Measurements from ENCODE around the gene DCAF6.
"Not testable (repeated sequence)": the region's sequence is repeated elsewhere in the genome, so short reads cannot be mapped to it uniquely, and the experiment has no call there.

The DCAF6 gene

DNA sequence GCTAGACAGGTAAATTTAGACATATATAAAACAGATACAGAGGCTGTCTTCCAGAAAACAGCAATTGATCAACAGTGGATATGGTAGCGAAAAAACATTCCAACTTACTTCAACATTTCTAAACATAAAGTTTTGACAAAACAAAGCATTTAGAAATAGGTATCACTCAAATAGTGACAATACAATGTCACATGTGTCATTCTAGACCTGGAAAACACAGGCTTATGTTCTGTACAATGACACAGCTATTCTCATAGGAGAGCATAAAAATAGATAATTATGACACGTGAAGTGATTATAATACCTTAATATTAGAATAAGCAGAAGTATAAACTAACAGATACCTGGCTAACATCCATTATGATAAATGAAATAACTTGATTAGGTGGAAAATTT is 8.0 kb upstream of the DCAF6 start:
- Mint-ChIP-seq H3K9me3 (no peaks in the 10 kb centered on the region), H3K4me1 (ENCODE audit: low read depth in 2 of 2) (peaks cover 3 to 14% of the 10 kb centered on the region in 2 donors), H3K4me3 (no peak overlapping the region), H3K36me3 (ENCODE audit: insufficient read depth) (peaks cover 4% of the 10 kb centered on the region), H3K27me3 (no peaks in the 10 kb centered on the region), H3K27ac (no peak overlapping the region)
- ATAC-seq (replicated peaks) (no peak), DNase-seq (no peak)

DNA sequence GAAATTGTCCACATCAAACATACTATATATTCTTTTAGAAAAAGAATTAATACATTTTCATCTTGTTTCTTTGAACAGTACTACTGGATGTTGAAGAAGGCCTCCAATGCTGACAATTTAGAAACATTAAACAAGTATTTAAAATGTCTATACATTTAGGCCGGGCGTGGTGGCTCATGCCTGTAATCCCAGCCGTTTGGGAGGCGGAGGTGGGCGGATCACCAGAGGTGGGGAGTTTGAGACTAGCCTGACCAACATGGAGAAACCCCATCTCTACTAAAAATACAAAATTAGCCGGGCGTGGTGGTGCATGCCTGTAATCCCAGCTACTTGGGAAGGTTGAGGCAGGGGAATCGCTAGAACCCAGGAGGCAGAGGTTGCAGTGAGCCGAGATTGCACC is 7.6 kb upstream of the DCAF6 start:
- not testable (repeated sequence) for H3K27me3 Mint-ChIP-seq; ATAC-seq (replicated peaks); H3K4me3 Mint-ChIP-seq; H3K27ac Mint-ChIP-seq; DNase-seq; H3K9me3 Mint-ChIP-seq; H3K36me3 Mint-ChIP-seq (ENCODE audit: insufficient read depth)
- peaks cover 7 to 17% of the 10 kb centered on the region in 2 donors for H3K4me1 Mint-ChIP-seq (ENCODE audit: low read depth in 2 of 2)

DNA sequence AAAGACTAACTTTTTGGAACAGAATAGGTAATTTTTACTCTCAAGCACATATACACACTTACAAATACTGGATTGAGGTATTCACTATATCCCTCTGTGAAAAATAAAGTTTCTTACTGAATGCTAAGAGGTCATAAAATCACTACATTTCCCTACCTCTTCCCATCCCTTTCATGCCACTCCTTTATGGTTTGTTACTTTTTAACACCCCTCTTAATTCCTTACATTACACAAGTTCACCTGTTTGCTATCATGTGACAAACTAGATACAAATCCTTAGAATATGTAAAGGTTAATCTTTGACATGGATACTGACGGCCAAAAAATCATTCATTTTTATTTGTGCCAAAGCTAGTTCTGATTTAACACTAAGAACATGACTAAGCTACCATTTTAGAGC is 6.8 kb upstream of the DCAF6 start:
- DNase-seq (no peak), ATAC-seq (replicated peaks) (no peak)
- H3K4me3 Mint-ChIP-seq, result no peak overlapping the region
- H3K27ac Mint-ChIP-seq, result no peak overlapping the region
- peaks cover 4% of the 10 kb centered on the region for H3K36me3 Mint-ChIP-seq (ENCODE audit: insufficient read depth)
- no peaks in the 10 kb centered on the region for H3K27me3 Mint-ChIP-seq
- H3K4me1 Mint-ChIP-seq (ENCODE audit: low read depth in 2 of 2), result peaks cover 9 to 24% of the 10 kb centered on the region in 2 donors
- H3K9me3 Mint-ChIP-seq, result no peaks in the 10 kb centered on the region

DNA sequence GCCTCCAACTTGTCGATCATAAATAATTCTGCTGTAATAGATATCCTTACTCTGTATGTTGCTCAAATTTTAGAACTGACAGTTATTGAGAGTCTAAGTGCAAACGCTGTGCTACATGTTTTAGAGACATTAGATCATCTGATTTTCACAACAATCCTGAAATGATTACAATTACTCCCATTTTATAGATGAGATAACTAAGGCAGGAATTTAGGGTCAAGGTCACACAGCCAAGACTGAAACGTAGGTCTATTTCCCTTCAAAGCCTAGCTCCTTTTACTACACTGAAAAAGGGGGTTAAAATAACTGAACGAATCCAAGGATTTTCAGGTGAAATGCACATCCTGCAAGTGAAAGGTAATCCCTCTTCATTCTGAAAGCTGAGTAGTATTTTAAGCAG is 2.7 kb upstream of the DCAF6 start:
- H3K27ac Mint-ChIP-seq, result no peak overlapping the region
- H3K9me3 Mint-ChIP-seq, result no peaks in the 10 kb centered on the region
- H3K4me1 Mint-ChIP-seq (ENCODE audit: low read depth in 2 of 2), result peaks cover 17 to 35% of the 10 kb centered on the region in 2 donors
- no peak overlapping the region for H3K4me3 Mint-ChIP-seq
- ATAC-seq (replicated peaks) (no peak), DNase-seq (no peak)
- peaks cover 24% of the 10 kb centered on the region for H3K36me3 Mint-ChIP-seq (ENCODE audit: insufficient read depth)
- no peaks in the 10 kb centered on the region for H3K27me3 Mint-ChIP-seq

DNA sequence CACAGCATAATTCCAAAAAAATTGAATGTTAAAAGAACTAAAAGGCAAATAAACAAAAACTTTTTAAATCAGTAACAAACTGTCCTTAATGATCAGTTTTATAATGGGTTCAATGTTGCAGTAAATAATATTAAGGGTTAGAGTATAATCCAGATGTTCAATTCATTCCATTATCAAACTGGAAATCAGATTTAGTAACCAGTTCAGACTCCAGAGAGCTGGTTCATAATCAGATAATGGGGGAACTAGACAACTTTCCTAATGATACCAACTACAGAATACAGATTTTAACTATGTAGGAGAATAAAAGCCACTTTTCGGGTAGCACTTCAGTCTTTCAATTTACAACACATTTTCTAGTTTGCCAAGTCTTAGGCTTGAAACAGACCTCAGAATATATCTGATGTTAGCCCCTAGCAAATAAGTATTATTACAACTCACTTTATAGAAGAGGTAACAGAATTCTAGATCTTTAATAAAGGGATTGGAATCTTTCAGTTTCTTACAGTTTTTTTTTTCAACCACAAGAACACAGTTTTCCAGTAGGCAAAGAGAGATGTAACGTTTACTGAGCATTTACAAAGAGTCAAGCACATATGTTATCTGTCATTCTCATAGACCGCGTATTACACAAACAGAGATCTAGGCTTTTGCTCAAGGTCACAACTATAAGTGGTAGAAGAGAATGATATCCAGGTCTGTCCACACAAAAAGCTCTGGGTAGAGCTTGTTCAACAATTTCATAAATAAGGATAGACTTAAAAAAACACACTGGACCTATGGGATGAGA is 1.9 kb upstream of the DCAF6 start:
- DNase-seq (no peak), ATAC-seq (replicated peaks) (no peak)
- Mint-ChIP-seq H3K9me3 (no peaks in the 10 kb centered on the region), H3K4me3 (peak overlapping the region; percentile 77 to 88), H3K4me1 (ENCODE audit: low read depth in 2 of 2) (peaks cover 17 to 35% of the 10 kb centered on the region in 2 donors), H3K27ac (peak overlapping the region; percentile 81 to 92), H3K27me3 (no peaks in the 10 kb centered on the region), H3K36me3 (ENCODE audit: insufficient read depth) (peaks cover 24% of the 10 kb centered on the region)

DNA sequence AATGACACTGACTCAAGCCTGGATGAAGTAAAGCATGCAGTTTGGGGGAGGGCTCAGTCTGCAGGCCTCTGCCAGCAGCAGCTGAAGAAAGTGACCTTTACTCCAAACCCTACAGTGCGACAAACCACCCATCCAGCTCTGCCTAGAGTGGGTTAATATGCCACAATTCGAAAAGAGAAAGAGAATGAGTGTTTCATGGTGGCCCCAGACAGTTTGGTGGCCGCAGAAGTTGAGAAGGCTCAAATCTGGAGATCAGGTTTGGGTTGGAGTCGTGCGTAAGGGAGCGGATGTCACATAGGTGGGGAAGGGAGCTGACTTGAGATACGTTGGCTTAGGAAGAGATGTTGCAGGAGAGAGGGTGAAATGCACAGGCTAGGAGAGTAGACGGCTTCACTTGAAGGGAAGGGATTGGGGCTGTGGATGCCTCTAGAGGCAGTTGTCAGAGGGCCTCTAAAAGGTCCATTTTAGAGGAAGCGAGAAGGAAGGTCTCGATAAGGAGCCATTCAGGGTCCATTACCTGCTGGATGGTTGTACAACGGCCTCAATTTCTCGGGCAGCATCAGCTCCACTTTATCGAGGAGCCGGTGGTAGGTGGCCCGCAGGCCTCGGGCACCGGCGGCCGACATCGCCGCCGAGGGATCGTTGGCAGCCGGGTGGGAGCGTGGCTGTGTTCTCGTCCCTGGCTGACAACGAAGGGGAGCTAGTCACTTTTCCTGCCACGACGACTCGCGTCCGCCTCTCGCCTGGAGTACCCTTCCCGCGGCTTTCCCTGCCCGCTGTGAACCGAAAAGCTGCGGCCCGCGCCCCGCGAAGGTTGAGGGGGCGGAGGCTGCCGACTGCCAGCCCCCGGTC is 1.0 kb upstream of the DCAF6 start:
- Mint-ChIP-seq H3K4me1 (ENCODE audit: low read depth in 2 of 2) (peaks cover 17 to 35% of the 10 kb centered on the region in 2 donors), H3K36me3 (ENCODE audit: insufficient read depth) (peaks cover 24% of the 10 kb centered on the region), H3K4me3 (peak overlapping the region; percentile 77 to 88), H3K27ac (peak overlapping the region; percentile 81 to 92), H3K9me3 (no peaks in the 10 kb centered on the region), H3K27me3 (no peaks in the 10 kb centered on the region)
- ATAC-seq (replicated peaks) (peak; percentile 6), DNase-seq (peak in 2 of 3 experiments; percentile 17 to 37)

DNA sequence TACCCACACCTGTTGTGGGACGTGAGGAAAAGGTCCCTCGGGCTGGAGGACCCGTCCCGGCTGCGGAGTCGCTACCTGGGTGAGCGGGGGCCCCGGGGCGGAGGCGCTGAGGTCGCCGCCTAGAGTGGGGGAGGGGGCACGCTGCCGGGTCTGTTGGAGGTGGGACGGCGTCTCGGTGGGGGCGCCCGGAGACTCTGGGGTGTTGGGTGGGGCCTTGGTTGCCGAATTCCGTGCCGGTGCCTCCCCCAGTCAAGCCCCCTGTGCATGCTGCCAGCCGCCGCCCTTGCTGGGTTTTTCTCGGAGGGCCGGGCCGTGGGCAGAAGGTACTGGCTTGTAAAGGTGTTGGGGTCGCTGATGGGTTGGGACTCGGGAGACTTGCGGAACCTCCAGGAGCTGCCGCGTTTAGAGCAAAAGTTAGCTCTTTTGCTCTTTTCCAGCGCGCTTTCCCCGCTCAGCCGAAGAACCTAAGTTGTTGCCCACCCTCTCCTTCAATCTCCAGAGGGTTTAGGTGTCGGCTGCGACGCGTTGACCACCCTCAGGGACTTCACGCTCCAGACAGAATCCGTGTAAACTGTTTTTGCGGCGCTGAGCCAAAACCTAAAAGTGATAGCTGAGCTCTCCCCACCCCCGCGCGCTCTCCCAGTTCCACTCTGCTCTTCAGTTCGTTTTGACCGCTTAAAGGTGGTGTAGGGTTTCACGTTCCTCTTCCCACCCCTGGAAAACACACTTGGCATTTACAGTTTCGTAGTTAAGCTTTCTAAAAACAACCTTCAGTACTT is 636 bp downstream of the DCAF6 start, which contains the start of gene MPC2:
MPC2 (minus strand) TSS at position 143 of the 779 bp plus-strand sequence. CDS start 1,231 bp downstream, outside the sequence.
- H3K27me3 Mint-ChIP-seq, result no peaks in the 10 kb centered on the region
- H3K4me1 Mint-ChIP-seq (ENCODE audit: low read depth in 2 of 2), result peaks cover 19 to 40% of the 10 kb centered on the region in 2 donors
- H3K36me3 Mint-ChIP-seq (ENCODE audit: insufficient read depth), result peaks cover 24% of the 10 kb centered on the region
- peak within 1 kb of the TSS; percentile 81 to 92 for H3K27ac Mint-ChIP-seq
- DNase-seq (peak; percentile 53 to 57 (median 56)), ATAC-seq (replicated peaks) (peak; percentile 10)
- H3K9me3 Mint-ChIP-seq, result no peaks in the 10 kb centered on the region
- peak within 1 kb of the TSS; percentile 77 to 88 for H3K4me3 Mint-ChIP-seq

DNA sequence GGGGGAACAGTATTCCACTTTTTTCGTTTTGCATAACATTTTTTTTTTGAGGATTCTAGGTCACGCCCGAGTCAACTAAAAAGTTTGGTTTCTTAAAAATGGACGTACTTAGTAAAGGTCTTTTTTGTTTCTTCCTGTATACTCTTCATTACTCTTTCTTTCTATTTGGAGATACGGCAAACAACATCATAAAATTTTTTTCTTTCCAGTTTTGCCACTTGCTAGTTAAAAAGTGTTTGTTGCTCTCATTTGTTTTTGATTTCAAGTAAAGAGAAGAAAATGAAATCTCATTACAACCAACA is 1.2 kb downstream of the DCAF6 start:
- Mint-ChIP-seq H3K36me3 (ENCODE audit: insufficient read depth) (peaks cover 24% of the 10 kb centered on the region), H3K4me1 (ENCODE audit: low read depth in 2 of 2) (peaks cover 19 to 38% of the 10 kb centered on the region in 2 donors), H3K27ac (peak overlapping the region; percentile 81 to 92), H3K4me3 (peak overlapping the region; percentile 77 to 88), H3K27me3 (no peaks in the 10 kb centered on the region), H3K9me3 (no peaks in the 10 kb centered on the region)
- ATAC-seq (replicated peaks), result no peak
- DNase-seq, result no peak

DNA sequence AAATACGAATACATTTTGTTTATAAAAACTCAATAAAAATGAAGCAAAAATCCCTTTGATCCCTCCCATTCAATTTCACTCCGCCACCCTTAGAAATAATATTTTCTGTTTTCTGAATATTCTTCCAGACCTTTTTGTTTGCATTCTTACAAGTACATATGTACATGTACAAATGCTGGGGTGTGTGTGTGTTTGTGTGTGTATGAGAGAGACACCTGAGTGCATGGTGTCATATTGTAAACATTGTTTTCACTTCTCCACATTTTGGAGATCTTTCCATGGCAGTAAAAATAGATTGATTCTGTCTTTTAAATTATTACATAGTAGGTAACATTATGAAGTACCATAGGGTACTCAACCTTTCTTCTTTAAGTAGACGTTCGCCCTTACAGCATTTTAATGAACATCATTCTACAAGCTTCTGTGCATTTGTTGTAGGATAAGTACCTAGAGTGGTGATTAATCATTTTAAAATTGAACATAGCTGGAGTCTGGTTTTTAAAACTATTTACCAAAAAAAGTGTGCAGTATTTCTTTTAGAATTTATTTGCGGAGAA is 1.7 kb downstream of the DCAF6 start:
- Mint-ChIP-seq H3K27me3 (no peaks in the 10 kb centered on the region), H3K9me3 (no peaks in the 10 kb centered on the region), H3K4me3 (peak overlapping the region; percentile 77 to 88), H3K4me1 (ENCODE audit: low read depth in 2 of 2) (peaks cover 19 to 35% of the 10 kb centered on the region in 2 donors), H3K36me3 (ENCODE audit: insufficient read depth) (peaks cover 24% of the 10 kb centered on the region), H3K27ac (peak overlapping the region; percentile 81 to 92)
- DNase-seq, result no peak
- no peak for ATAC-seq (replicated peaks)

DNA sequence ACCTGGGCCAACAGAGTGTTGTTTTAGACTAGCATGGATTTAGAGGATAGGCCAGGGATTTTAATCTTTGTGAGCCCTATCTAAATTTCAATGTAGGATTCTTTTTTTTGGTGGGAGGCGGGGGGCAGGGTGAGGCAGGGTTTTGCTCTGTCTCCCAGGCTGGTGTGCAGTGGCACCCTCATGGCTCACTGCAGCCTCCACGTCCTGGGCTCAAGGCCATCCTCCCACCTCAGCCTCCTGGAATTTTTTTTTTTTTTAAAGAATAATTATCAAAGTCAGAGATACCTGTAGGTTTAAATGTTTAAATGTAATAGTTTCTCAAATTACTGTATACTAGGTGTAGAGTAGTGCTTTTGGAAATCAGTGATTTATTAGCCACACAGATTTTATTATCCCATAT is 3.8 kb downstream of the DCAF6 start:
- Mint-ChIP-seq H3K36me3 (ENCODE audit: insufficient read depth) (peaks cover 24% of the 10 kb centered on the region), H3K4me1 (ENCODE audit: low read depth in 2 of 2) (peaks cover 17 to 22% of the 10 kb centered on the region in 2 donors), H3K27me3 (no peaks in the 10 kb centered on the region), H3K9me3 (no peaks in the 10 kb centered on the region), H3K27ac (no peak overlapping the region), H3K4me3 (no peak overlapping the region)
- ATAC-seq (replicated peaks), result no peak
- DNase-seq, result no peak

DNA sequence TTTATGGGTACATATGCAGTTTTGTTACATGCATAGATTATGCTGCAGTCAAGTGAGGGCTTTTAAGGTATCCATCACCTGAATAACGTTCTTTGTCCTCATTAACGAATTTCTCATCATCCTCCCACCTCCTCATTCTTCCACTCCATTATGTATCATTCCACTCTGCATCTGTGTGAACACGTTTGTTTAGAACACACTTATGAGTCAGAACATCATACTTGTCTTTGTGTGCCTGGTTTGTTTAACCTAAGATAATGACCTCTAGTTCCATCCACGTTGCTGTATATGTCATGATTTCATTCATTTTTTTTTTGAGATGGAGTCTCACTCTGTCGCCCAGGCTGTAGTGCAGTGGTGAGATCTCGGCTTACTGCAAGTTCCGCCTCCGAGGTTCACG is 7.1 kb downstream of the DCAF6 start:
- peaks cover 4% of the 10 kb centered on the region for H3K36me3 Mint-ChIP-seq (ENCODE audit: insufficient read depth)
- peaks cover 24 to 31% of the 10 kb centered on the region in 2 donors for H3K4me1 Mint-ChIP-seq (ENCODE audit: low read depth in 2 of 2)
- H3K9me3 Mint-ChIP-seq, result no peaks in the 10 kb centered on the region
- ATAC-seq (replicated peaks) (no peak), DNase-seq (no peak)
- no peaks in the 10 kb centered on the region for H3K27me3 Mint-ChIP-seq
- no peak overlapping the region for H3K27ac Mint-ChIP-seq
- no peak overlapping the region for H3K4me3 Mint-ChIP-seq

DNA sequence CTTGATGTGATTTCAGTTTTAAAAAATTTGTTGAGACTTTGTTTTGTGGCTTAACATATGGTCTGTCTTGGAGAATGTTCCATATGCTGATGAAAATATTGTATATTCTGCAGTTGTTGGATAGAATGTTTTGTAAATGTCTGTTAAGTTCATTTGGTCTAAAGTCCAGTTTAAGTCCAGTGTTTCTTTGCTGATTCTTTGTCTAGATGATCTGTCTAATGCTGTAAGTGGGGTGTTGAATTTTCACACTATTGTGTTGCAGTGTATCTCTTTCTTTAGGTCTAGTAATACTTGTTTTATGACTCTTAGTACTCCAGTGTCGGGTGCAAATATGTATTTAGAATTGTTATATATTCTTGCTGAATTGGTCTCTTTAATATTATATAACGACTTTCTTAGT is 11.2 kb downstream of the DCAF6 start:
- DNase-seq (no peak), ATAC-seq (replicated peaks) (no peak)
- peaks cover 27 to 31% of the 10 kb centered on the region in 2 donors for H3K4me1 Mint-ChIP-seq (ENCODE audit: low read depth in 2 of 2)
- no peaks in the 10 kb centered on the region for H3K27me3 Mint-ChIP-seq
- H3K27ac Mint-ChIP-seq, result no peak overlapping the region
- no peak overlapping the region for H3K4me3 Mint-ChIP-seq
- no peaks in the 10 kb centered on the region for H3K9me3 Mint-ChIP-seq
- H3K36me3 Mint-ChIP-seq (ENCODE audit: insufficient read depth), result peaks cover 19% of the 10 kb centered on the region

DNA sequence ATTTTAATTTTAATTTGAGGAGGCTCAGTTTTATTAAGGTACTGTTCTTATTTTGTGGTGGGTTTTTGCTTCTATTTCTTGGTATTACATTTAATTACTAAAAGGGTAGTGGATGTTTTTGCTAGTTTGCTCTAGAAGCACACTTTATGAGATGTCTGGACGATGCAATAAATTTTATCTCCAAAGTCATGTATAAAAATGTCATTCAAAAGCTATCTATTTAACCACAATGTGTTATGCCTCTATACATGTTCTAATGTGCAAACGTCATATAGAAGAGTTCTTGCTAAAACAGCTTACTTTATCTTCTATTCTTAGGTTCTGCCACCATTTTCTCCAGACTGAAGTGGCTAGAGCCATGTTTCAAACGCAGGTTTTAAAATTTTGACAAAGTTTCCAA is 13.3 kb downstream of the DCAF6 start:
- H3K27me3 Mint-ChIP-seq, result no peaks in the 10 kb centered on the region
- DNase-seq (no peak), ATAC-seq (replicated peaks) (no peak)
- no peaks in the 10 kb centered on the region for H3K9me3 Mint-ChIP-seq
- no peak overlapping the region for H3K27ac Mint-ChIP-seq
- no peak overlapping the region for H3K4me3 Mint-ChIP-seq
- peaks cover 22 to 34% of the 10 kb centered on the region in 2 donors for H3K4me1 Mint-ChIP-seq (ENCODE audit: low read depth in 2 of 2)
- H3K36me3 Mint-ChIP-seq (ENCODE audit: insufficient read depth), result peaks cover 34% of the 10 kb centered on the region
